Adrenal gland (tissue), 5 donors: Measurements from ENCODE around the gene MCTP1.

ENCODE experiments used
- CTCF ChIP-seq, 6 experiments: fragments of 450-650 bp in 4 of 6; fragments of 200-600 bp in 2 of 6; sonication (generic) in 1 of 6; IDR thresholded peaks; 1 replicate in 5 of 6; 2 replicates in 1 of 6; pipeline versions ENCODE4 v1.5.1 to v1.8.0; 2016 to 2021; ENCODE audit warnings: antibody characterized with exemption in 6 of 6, mild to moderate bottlenecking in 2 of 6, moderate library complexity in 1 of 6
- POLR2A ChIP-seq, 2 donors: fragments of 450-650 bp; IDR thresholded peaks; one replicate each; pipeline ENCODE4 v1.6.1; 2017; ENCODE audit warnings: antibody characterized with exemption in 2 of 2, mild to moderate bottlenecking in 2 of 2, moderate library complexity in 1 of 2
- donor health status: DM: no; HTN: no; CAD: no.

- TF ChIP-seq CTCF (IDR thresholded peaks at IDR 0.05) (no peak), POLR2A (IDR thresholded peaks at IDR 0.05) (no peak)
Measured at GRCh38 chr5:95159603-95160002, 125.3 kb downstream of the MCTP1 start.
